ENCODE measurements around the gene FAM187B.

- TF ChIP-seq, protein P1, sequence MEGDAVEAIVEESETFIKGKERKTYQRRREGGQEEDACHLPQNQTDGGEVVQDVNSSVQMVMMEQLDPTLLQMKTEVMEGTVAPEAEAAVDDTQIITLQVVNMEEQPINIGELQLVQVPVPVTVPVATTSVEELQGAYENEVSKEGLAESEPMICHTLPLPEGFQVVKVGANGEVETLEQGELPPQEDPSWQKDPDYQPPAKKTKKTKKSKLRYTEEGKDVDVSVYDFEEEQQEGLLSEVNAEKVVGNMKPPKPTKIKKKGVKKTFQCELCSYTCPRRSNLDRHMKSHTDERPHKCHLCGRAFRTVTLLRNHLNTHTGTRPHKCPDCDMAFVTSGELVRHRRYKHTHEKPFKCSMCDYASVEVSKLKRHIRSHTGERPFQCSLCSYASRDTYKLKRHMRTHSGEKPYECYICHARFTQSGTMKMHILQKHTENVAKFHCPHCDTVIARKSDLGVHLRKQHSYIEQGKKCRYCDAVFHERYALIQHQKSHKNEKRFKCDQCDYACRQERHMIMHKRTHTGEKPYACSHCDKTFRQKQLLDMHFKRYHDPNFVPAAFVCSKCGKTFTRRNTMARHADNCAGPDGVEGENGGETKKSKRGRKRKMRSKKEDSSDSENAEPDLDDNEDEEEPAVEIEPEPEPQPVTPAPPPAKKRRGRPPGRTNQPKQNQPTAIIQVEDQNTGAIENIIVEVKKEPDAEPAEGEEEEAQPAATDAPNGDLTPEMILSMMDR (IDR thresholded peaks at IDR 0.05) = no peak
- TF ChIP-seq JUND (IDR thresholded peaks at IDR 0.05) = no peak
Observed at GRCh38 chr19:35225951-35226350, 2.6 kb downstream of the FAM187B start.
